BLaER1 treated with 17β-estradiol and CSF1 and Interleukin-3, amounts not matched to agents 10 nM and 100 nM (cell line): ENCODE results near the gene HHIPL1.
A peak's percentile ranks its signal among the peaks of the same experiment; 100 is the strongest.

Experiments used
- H3K27ac ChIP-seq, 11 experiments: shearing (Covaris generic); formaldehyde crosslinking; 2 replicates each; pipeline ENCODE4 v1.8.1; 2022
- H3K27me3 ChIP-seq, 11 experiments: shearing (Covaris generic); formaldehyde crosslinking; 2 replicates each; pipeline ENCODE4 v1.8.1; 2022
- H3K36me3 ChIP-seq, 11 experiments: shearing (Covaris generic); formaldehyde crosslinking; 2 replicates each; pipeline ENCODE4 v1.8.1; 2022
- H3K4me1 ChIP-seq, 10 experiments: shearing (Covaris generic); formaldehyde crosslinking; 2 replicates each; pipeline ENCODE4 v1.8.1; 2022
- H3K4me2 ChIP-seq, 11 experiments: shearing (Covaris generic); formaldehyde crosslinking; 2 replicates each; pipeline ENCODE4 v1.8.1; 2022
- H3K4me3 ChIP-seq, 10 experiments: shearing (Covaris generic); formaldehyde crosslinking; 2 replicates each; pipeline ENCODE4 v1.8.1; 2022
- H3K9ac ChIP-seq, 11 experiments: shearing (Covaris generic); formaldehyde crosslinking; 2 replicates each; pipeline ENCODE4 v1.8.1; 2022
- H3K9me3 ChIP-seq, 11 experiments: shearing (Covaris generic); formaldehyde crosslinking; replicated peaks in 1 of 11; 2 replicates each; pipeline ENCODE4 v1.8.1; 2022
- H4K20me1 ChIP-seq, 11 experiments: shearing (Covaris generic); formaldehyde crosslinking; 2 replicates each; pipeline ENCODE4 v1.8.1; 2022
- Cebpa-rat ChIP-seq, 11 experiments: shearing (Covaris generic); IDR thresholded peaks; 2 replicates each; pipeline ENCODE4 v1.8.1; 2022

The HHIPL1 gene

DNA sequence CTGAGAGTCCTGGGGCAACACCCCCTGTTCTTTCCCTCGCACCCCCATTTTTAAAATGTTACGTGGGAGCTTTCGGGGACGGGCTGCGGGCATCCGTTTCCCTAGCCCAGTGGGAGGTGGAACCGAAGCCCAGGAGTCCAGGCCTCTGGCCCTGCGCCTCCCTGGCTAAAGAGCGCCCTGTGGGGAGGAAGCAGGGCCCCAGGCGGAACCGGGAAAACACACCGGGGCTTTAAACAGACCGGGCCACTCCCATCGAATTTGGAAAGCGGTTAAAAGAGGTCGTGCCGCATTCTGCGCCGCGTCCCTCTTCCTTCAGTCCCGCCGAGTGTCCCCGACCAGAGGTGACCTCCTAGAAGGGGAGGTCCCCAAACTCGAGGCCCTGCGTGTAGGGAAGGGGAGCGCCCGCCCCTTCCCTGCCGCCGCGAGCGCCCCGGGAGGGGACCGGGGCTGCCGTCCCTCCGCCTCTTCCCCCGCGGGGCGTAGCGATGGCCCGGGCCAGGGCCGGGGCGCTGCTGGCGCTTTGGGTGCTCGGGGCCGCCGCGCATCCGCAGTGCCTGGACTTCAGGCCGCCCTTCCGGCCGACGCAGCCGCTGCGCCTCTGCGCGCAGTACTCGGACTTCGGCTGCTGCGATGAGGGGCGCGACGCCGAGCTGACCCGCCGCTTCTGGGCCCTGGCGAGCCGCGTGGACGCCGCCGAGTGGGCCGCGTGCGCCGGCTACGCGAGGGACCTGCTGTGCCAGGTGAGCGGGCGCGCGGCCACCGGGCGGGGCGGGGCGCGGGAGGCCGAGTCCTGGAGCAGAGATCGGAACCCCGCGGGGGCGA is at the start of gene HHIPL1:
Gene HHIPL1, plus strand, starts transcription at position 407 of the 822 bp plus-strand sequence. Its CDS starts 79 bp downstream, at position 486.
- Histone ChIP-seq H3K27ac (peak within 1 kb of the TSS in 5 of 11 experiments; percentile 17 to 63 (median 52); a peak in 8 of 22 replicates), H3K9me3 (no peaks in the 10 kb centered on the region), H3K4me2 (peak within 1 kb of the TSS; percentile 46 to 87 (median 78)), H4K20me1 (peaks cover 0 to 4% (median 0%) of the 10 kb centered on the region in 11 experiments; a peak in 1 of 22 replicates), H3K4me3 (peak within 1 kb of the TSS; percentile 41 to 69 (median 46)), H3K36me3 (no peaks in the 10 kb centered on the region), H3K4me1 (peaks cover 27 to 42% (median 33%) of the 10 kb centered on the region in 10 experiments), H3K27me3 (peaks cover 12 to 45% (median 37%) of the 10 kb centered on the region in 11 experiments), H3K9ac (peak within 1 kb of the TSS in 9 of 11 experiments; percentile 4 to 80 (median 57); a peak in 15 of 22 replicates)
- TF ChIP-seq Cebpa-rat (IDR thresholded peaks at IDR 0.05) = no peak

DNA sequence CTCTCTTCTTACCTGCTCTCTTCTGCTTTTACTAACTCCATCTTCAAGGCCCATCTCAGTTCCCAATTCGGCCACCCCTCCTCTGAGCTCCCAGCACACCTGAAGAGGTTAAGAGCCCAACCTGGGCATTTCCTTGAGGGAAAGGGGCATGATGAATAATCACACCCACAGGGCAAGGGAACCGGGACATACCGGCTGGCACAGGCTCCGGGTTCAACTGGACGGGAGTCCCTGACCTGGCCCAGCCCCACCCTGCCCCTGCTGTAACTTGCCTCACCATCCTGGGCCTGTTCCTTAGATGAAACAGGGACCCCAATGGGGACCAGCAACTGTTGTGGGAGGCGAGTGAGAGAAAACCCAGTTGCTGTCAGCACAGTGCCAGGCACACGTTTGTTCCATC is 49.4 kb upstream of the HHIPL1 start:
- Histone ChIP-seq H3K9ac (peak overlapping the region in 8 of 11 experiments; percentile 34 to 70 (median 66); a peak in 15 of 22 replicates), H3K27me3 (no peaks in the 10 kb centered on the region), H3K27ac (peak overlapping the region in 10 of 11 experiments; percentile 36 to 82 (median 72); a peak in 18 of 22 replicates), H3K4me1 (peaks cover 38 to 98% (median 93%) of the 10 kb centered on the region in 10 experiments), H3K4me3 (peak overlapping the region in 2 of 10 experiments; percentile 0 to 8; a peak in 1 of 20 replicates), H3K9me3 (no peaks in the 10 kb centered on the region), H3K4me2 (peak overlapping the region; percentile 74 to 100 (median 91)), H4K20me1 (peaks cover 0 to 62% (median 0%) of the 10 kb centered on the region in 11 experiments; a peak in 9 of 22 replicates), H3K36me3 (no peaks in the 10 kb centered on the region; a peak in 1 of 22 replicates)
- no peak for TF ChIP-seq Cebpa-rat (IDR thresholded peaks at IDR 0.05)

DNA sequence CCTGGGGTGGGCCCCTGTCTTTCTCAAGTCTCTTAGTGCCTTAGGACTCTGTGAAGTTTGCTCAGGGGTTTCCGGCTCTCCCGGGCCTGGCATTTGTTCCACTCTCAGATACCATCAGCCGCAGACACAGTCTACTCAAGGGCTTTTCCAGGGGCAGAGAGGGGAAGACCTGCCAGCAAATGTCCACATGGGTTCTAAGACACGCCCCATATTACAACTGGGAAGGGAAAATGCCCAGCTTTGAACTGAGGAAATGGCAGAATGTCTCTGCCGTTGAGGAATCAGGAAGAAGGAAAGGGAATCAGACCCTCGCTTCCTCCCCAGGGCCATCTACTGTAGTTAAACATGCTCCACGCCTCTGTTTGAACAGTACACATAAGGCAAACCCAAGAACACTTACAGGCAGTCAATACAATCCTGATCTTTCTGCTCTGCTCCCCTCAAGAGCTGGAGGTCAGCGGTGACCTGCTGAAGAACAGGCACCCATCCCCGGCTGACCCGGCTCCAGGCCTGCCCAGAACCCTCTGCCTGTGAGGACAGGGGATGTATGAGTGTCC is 48.8 kb upstream of the HHIPL1 start:
- H3K9me3 ChIP-seq = no peaks in the 10 kb centered on the region
- H3K36me3 ChIP-seq = no peaks in the 10 kb centered on the region; a peak in 1 of 22 replicates
- peak overlapping the region; percentile 74 to 100 (median 91) for H3K4me2 ChIP-seq
- TF ChIP-seq Cebpa-rat (IDR thresholded peaks at IDR 0.05) = no peak
- no peaks in the 10 kb centered on the region for H3K27me3 ChIP-seq
- peak overlapping the region in 3 of 10 experiments; percentile 0 to 20 (median 8); a peak in 3 of 20 replicates for H3K4me3 ChIP-seq
- peak overlapping the region in 9 of 11 experiments; percentile 34 to 70 (median 65); a peak in 17 of 22 replicates for H3K9ac ChIP-seq
- peaks cover 33 to 98% (median 93%) of the 10 kb centered on the region in 10 experiments for H3K4me1 ChIP-seq
- peaks cover 0 to 62% (median 0%) of the 10 kb centered on the region in 11 experiments; a peak in 10 of 22 replicates for H4K20me1 ChIP-seq
- peak overlapping the region; percentile 3 to 82 (median 70); a peak in 20 of 22 replicates for H3K27ac ChIP-seq

DNA sequence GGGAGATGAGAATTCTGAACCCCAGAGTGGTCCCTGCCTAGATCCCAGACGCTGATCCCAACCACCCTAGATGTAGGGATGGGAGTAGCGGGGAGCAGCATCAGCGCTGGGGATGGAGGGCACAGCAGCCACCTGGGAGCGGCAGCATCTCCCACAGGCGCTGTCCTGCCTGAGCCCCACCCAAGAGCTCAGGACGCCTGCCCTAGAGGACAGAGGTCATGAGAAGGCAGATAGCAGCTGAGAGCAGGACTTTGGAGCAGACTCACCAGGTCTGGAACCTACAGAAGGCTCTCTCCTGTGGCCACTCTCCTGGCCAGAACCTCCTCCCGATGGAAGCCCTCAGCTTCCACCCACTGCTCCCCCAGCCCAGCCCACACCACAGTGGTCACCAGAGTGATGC is 48.2 kb upstream of the HHIPL1 start:
- H3K27ac ChIP-seq = peak overlapping the region in 9 of 11 experiments; percentile 56 to 82 (median 75); a peak in 17 of 22 replicates
- H3K4me2 ChIP-seq = peak overlapping the region; percentile 74 to 100 (median 91)
- H3K4me1 ChIP-seq = peaks cover 34 to 98% (median 93%) of the 10 kb centered on the region in 10 experiments
- no peaks in the 10 kb centered on the region; a peak in 1 of 22 replicates for H3K36me3 ChIP-seq
- no peaks in the 10 kb centered on the region for H3K9me3 ChIP-seq
- H3K9ac ChIP-seq = peak overlapping the region in 7 of 11 experiments; percentile 38 to 70 (median 66); a peak in 12 of 22 replicates
- 0 out of 20 replicates have a peak overlapping the region, but pooled peaks of 1 of the 10 experiments have one; percentile 20 for H3K4me3 ChIP-seq
- TF ChIP-seq Cebpa-rat (IDR thresholded peaks at IDR 0.05) = no peak
- H4K20me1 ChIP-seq = peaks cover 0 to 61% (median 0%) of the 10 kb centered on the region in 11 experiments; a peak in 10 of 22 replicates
- no peaks in the 10 kb centered on the region for H3K27me3 ChIP-seq

DNA sequence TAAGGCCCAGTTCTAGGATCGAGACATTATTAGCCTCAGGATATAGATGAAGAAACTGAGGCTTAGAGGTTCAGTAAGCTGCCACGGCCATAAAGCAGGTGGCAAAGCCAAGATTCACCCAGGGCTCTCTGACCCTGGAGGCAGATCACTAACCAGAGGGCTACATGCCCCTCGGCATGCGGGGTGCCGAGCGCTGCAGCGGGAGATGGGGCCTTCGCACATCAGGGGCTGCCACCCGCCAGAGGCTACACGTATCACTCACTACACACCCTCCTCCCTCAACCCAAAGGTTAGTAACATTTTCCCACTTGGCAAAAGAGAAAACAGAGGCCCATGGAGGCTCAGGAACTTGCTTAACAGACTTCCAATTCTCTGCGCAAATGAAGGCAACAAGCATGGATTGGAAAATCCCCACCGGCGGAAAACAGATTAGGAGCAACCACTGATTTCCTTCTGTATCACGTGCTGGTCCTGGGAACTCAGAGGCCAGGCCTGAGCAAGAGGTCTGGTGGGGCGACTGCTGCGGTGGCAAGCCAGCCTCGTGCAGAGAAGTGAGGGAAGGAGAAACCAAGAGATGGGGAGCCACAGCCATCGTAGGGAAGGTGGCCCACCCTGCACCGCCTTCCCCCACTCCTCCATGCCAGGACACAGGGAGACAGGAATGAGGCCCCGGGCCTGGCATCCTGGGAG is 46.9 kb upstream of the HHIPL1 start:
- Histone ChIP-seq H3K9ac (peak overlapping the region in 3 of 11 experiments; percentile 4 to 66 (median 28); a peak in 3 of 22 replicates), H3K27ac (peak overlapping the region in 1 of 11 experiments; percentile 82; a peak in 3 of 22 replicates), H4K20me1 (peaks cover 0 to 69% (median 11%) of the 10 kb centered on the region in 11 experiments; a peak in 13 of 22 replicates), H3K4me2 (peak overlapping the region in 8 of 11 experiments; percentile 74 to 100 (median 95); a peak in 14 of 22 replicates), H3K27me3 (no peaks in the 10 kb centered on the region), H3K9me3 (no peaks in the 10 kb centered on the region), H3K4me1 (peaks cover 47 to 98% (median 93%) of the 10 kb centered on the region in 10 experiments), H3K36me3 (no peaks in the 10 kb centered on the region; a peak in 1 of 22 replicates), H3K4me3 (no peak overlapping the region)
- no peak for TF ChIP-seq Cebpa-rat (IDR thresholded peaks at IDR 0.05)

DNA sequence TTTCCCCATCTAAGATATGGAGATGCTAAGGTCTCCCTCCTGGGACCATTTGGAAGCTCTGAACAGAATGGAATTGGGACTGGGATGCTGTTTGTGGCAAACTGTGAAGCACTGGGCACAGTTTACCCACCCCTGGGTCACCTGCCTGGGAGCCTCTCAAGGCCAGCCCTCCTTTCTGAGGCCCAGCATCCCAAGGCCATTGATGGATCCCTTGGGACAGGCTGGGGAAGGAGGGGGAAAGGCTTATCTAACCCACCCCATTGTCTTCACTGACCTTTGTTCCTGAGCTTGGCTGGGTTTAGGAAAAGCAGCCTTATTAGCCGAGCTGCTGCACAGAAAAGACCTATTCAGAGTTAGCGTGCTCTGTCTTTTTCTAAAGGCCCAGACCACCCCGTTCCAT is 46.2 kb upstream of the HHIPL1 start:
- Histone ChIP-seq H3K9ac (peak overlapping the region in 2 of 11 experiments; percentile 4 to 28; a peak in 3 of 22 replicates), H3K4me3 (no peak overlapping the region), H3K27ac (peak overlapping the region in 2 of 11 experiments; percentile 16 to 82; a peak in 1 of 22 replicates), H4K20me1 (peaks cover 0 to 74% (median 16%) of the 10 kb centered on the region in 11 experiments; a peak in 13 of 22 replicates), H3K36me3 (no peaks in the 10 kb centered on the region; a peak in 1 of 22 replicates), H3K4me1 (peaks cover 53 to 98% (median 96%) of the 10 kb centered on the region in 10 experiments), H3K9me3 (no peaks in the 10 kb centered on the region), H3K4me2 (peak overlapping the region in 8 of 11 experiments; percentile 31 to 100 (median 95); a peak in 14 of 22 replicates), H3K27me3 (peaks cover 0 to 4% (median 0%) of the 10 kb centered on the region in 11 experiments; a peak in 1 of 22 replicates)
- no peak for TF ChIP-seq Cebpa-rat (IDR thresholded peaks at IDR 0.05)

DNA sequence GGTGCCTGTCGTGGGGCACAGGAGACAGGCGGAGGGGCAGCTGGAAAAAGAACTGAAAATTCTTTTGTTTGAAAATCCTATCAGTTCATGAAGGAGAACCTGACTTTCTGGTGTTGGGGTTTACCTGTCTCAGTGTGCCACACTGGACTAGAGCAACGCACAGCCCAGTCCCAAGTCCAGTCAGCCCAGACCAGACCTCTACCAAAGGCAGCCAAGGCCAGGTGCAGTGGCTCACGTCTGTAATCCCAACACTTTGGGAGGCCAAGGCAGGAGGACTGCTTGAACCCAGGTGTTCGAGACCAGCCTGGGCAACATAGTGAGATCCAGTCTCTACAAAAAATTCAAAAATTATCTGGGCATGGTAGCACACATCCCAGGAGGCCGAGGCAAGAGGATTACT is 45.5 kb upstream of the HHIPL1 start:
- Histone ChIP-seq H3K4me2 (peak overlapping the region in 8 of 11 experiments; percentile 31 to 100 (median 95); a peak in 15 of 22 replicates), H3K9me3 (no peaks in the 10 kb centered on the region), H3K4me1 (peaks cover 53 to 94% (median 91%) of the 10 kb centered on the region in 10 experiments), H3K27ac (0 out of 22 replicates have a peak overlapping the region, but pooled peaks of 1 of the 11 experiments have one; percentile 28), H3K27me3 (peaks cover 0 to 4% (median 0%) of the 10 kb centered on the region in 11 experiments; a peak in 1 of 22 replicates), H3K36me3 (no peaks in the 10 kb centered on the region; a peak in 1 of 22 replicates), H3K4me3 (no peak overlapping the region), H3K9ac (peak overlapping the region in 3 of 11 experiments; percentile 4 to 41 (median 28); a peak in 2 of 22 replicates), H4K20me1 (peaks cover 0 to 70% (median 16%) of the 10 kb centered on the region in 11 experiments; a peak in 13 of 22 replicates)
- TF ChIP-seq Cebpa-rat (IDR thresholded peaks at IDR 0.05) = no peak
